Liver (tissue), 9 donors: Measurements from ENCODE around the gene VPS11. TPM values are rescaled to one million over a fixed set of nuclear protein-coding genes. Genes with fewer than 3 reads are reported as not detected.

Experiments
- DNase-seq: peaks from one replicate; pipeline ENCODE4 v3.0.0-alpha.2; 2017; ENCODE audit warnings: low spot score
- H3K27ac ChIP-seq, 2 donors: one replicate each; pipeline ENCODE4 v1.7.0; 2013; ENCODE audit warnings: inconsistent platforms in 2 of 2, low read length in 2 of 2, control low read depth in 1 of 2, low read depth in 1 of 2, mild to moderate bottlenecking in 1 of 2
- H3K27me3 ChIP-seq, 4 donors: one replicate each; pipeline versions ENCODE4 v1.6.1 to v1.7.0; 2013; ENCODE audit warnings: low read length in 3 of 4, inconsistent platforms in 1 of 4, mild to moderate bottlenecking in 1 of 4, moderate library complexity in 1 of 4; ENCODE audit not compliant: control insufficient read depth in 4 of 4, insufficient read depth in 4 of 4
- H3K36me3 ChIP-seq, 4 donors: one replicate each; pipeline versions ENCODE4 v1.6.1 to v1.7.0; 2013; ENCODE audit warnings: low read length in 3 of 4, mild to moderate bottlenecking in 3 of 4, low read depth in 1 of 4, moderate library complexity in 1 of 4; ENCODE audit not compliant: control insufficient read depth in 4 of 4, insufficient read depth in 3 of 4
- H3K4me1 ChIP-seq, 4 donors: one replicate each; pipeline versions ENCODE4 v1.6.1 to v1.7.0; 2013; ENCODE audit warnings: low read length in 3 of 4, mild to moderate bottlenecking in 3 of 4, moderate library complexity in 1 of 4; ENCODE audit not compliant: control insufficient read depth in 4 of 4, insufficient read depth in 4 of 4
- H3K4me3 ChIP-seq, 3 donors: one replicate each; pipeline versions ENCODE4 v1.6.1 to v1.7.0; 2013; ENCODE audit warnings: low read length in 3 of 3, control low read depth in 1 of 3, low read depth in 1 of 3, mild to moderate bottlenecking in 1 of 3
- H3K9ac ChIP-seq, 2 donors: one replicate each; pipeline ENCODE4 v1.7.0; 2013; ENCODE audit warnings: low read length in 2 of 2, mild to moderate bottlenecking in 2 of 2, moderate library complexity in 2 of 2, control low read depth in 1 of 2, low read depth in 1 of 2
- H3K9me3 ChIP-seq, 4 donors: one replicate each; pipeline versions ENCODE4 v1.6.1 to v1.7.0; 2013; ENCODE audit warnings: low read length in 3 of 4; ENCODE audit not compliant: control insufficient read depth in 4 of 4
- FOXA1 ChIP-seq: IDR thresholded peaks from 2 replicates; pipeline ENCODE4 v1.6.1; 2016; ENCODE audit warnings: antibody characterized with exemption
- FOXA2 ChIP-seq: IDR thresholded peaks from 2 replicates; pipeline ENCODE4 v1.6.1; 2016; ENCODE audit warnings: antibody characterized with exemption
- GABPA ChIP-seq, 2 donors: IDR thresholded peaks in 1 of 2; conservative IDR thresholded peaks in 1 of 2; 2 replicates each; pipeline ENCODE4 v1.6.1; 2016; ENCODE audit warnings: antibody characterized with exemption in 2 of 2, mild to moderate bottlenecking in 1 of 2, moderate library complexity in 1 of 2
- HNF4A ChIP-seq, 2 donors: conservative IDR thresholded peaks; 2 replicates each; pipeline ENCODE4 v1.6.1; 2016; ENCODE audit warnings: antibody characterized with exemption in 2 of 2, mild to moderate bottlenecking in 2 of 2
- NR2F2 ChIP-seq: IDR thresholded peaks from 2 replicates; pipeline ENCODE4 v1.6.1; 2016; ENCODE audit warnings: antibody characterized with exemption
- RAD21 ChIP-seq, 2 donors: IDR thresholded peaks; 2 replicates each; pipeline ENCODE4 v1.6.1; 2016; ENCODE audit warnings: antibody characterized with exemption in 2 of 2, mild to moderate bottlenecking in 2 of 2
- RXRA ChIP-seq, 2 donors: IDR thresholded peaks; 2 replicates each; pipeline ENCODE4 v1.6.1; 2017 to 2018; ENCODE audit warnings: antibody characterized with exemption in 2 of 2, mild to moderate bottlenecking in 1 of 2
- TAF1 ChIP-seq: conservative IDR thresholded peaks from 2 replicates; pipeline ENCODE4 v1.6.1; 2016; ENCODE audit warnings: antibody characterized with exemption, mild to moderate bottlenecking
- YY1 ChIP-seq: IDR thresholded peaks from 2 replicates; pipeline ENCODE4 v1.6.1; 2016; ENCODE audit warnings: antibody characterized with exemption, mild to moderate bottlenecking
- WGBS: extraction: QIAGEN DNeasy Blood & Tissue Kit; methylation state at CpG from one replicate; pipeline ENCODE4 v1.1.7; 2013; 5-methylcytosine and 5-hydroxymethylcytosine counted together
- polyA plus RNA-seq, 2 donors: library from polyadenylated mRNA; stranded (reverse) in 1 of 2; unstranded in 1 of 2; fragments of 200-250 nt in 1 of 2; fragments of >200 nt in 1 of 2; fragmentation: Nextera tagmentation in 1 of 2; extraction: Ambion mirVana in 1 of 2; gene quantifications; one replicate each; pipeline versions ENCODE4 v1.2.1 to v1.2.3, GENCODE V29; 2013 to 2015
- total RNA-seq, 2 donors: library from RNA; depleted of rRNA; stranded (reverse); fragments of >200 nt; gene quantifications; one replicate each; pipeline ENCODE4 v1.2.3, GENCODE V29; 2014
- TF ChIP-seq, protein P1 (sequence below): fragments of 150-350 bp; IDR thresholded peaks from 2 replicates; pipeline ENCODE4 v1.5.1; 2017; ENCODE audit warnings: improper control_type of control experiment, low read depth, low read length; ENCODE audit not compliant: missing input control
- TF ChIP-seq, protein P2 (sequence below): IDR thresholded peaks from 2 replicates; pipeline ENCODE4 v1.6.1; 2016; ENCODE audit warnings: antibody characterized with exemption
- donor health status: healthy.
- donor health status: healthy.
- donor health status: healthy.
- donor health status: healthy.
- donor health status: healthy.

The VPS11 gene
- total and polyA plus RNA-seq, 4 donors, result 7.2 to 17.4 (median 12.2) TPM

DNA sequence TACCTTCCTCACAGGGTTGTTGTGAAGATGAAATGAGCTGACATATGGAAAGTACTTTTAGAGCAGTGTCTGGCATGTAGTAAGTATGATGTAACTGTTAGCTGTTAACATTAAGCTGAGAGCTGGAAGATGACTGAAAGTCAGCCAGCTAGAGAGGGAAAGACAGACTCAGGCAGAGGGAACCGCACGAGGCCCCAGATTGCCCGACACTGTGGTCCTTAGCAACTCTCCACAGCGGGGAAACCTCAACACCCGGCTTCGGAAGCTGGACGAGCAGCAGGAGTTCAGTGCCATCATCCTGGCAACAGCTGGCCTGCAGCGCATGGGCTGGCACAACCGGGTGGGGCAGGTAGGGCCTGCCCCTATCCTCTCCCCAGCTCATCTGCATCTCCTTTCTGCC, 23.6 kb downstream of the VPS11 start:
- Histone ChIP-seq H3K4me3 (no peak overlapping the region), H3K27me3 (no peaks in the 10 kb centered on the region), H3K9ac (no peak overlapping the region), H3K36me3 (peaks cover 0 to 6% (median under 1%) of the 10 kb centered on the region in 4 donors), H3K27ac (no peak overlapping the region), H3K4me1 (peaks cover 0 to 29% (median 15%) of the 10 kb centered on the region in 4 donors), H3K9me3 (no peaks in the 10 kb centered on the region)
- 96% methylated on average over 9 of the region's 9 CpGs for WGBS
- TF ChIP-seq GABPA (IDR thresholded peaks at IDR 0.05 in 1 of 2, conservative IDR thresholded peaks at IDR 0.05 in 1 of 2) (no peak), TAF1 (no peak), RAD21 (IDR thresholded peaks at IDR 0.05) (no peak)
- TF ChIP-seq, protein P1, sequence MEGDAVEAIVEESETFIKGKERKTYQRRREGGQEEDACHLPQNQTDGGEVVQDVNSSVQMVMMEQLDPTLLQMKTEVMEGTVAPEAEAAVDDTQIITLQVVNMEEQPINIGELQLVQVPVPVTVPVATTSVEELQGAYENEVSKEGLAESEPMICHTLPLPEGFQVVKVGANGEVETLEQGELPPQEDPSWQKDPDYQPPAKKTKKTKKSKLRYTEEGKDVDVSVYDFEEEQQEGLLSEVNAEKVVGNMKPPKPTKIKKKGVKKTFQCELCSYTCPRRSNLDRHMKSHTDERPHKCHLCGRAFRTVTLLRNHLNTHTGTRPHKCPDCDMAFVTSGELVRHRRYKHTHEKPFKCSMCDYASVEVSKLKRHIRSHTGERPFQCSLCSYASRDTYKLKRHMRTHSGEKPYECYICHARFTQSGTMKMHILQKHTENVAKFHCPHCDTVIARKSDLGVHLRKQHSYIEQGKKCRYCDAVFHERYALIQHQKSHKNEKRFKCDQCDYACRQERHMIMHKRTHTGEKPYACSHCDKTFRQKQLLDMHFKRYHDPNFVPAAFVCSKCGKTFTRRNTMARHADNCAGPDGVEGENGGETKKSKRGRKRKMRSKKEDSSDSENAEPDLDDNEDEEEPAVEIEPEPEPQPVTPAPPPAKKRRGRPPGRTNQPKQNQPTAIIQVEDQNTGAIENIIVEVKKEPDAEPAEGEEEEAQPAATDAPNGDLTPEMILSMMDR, result no peak
- no peak for DNase-seq

DNA sequence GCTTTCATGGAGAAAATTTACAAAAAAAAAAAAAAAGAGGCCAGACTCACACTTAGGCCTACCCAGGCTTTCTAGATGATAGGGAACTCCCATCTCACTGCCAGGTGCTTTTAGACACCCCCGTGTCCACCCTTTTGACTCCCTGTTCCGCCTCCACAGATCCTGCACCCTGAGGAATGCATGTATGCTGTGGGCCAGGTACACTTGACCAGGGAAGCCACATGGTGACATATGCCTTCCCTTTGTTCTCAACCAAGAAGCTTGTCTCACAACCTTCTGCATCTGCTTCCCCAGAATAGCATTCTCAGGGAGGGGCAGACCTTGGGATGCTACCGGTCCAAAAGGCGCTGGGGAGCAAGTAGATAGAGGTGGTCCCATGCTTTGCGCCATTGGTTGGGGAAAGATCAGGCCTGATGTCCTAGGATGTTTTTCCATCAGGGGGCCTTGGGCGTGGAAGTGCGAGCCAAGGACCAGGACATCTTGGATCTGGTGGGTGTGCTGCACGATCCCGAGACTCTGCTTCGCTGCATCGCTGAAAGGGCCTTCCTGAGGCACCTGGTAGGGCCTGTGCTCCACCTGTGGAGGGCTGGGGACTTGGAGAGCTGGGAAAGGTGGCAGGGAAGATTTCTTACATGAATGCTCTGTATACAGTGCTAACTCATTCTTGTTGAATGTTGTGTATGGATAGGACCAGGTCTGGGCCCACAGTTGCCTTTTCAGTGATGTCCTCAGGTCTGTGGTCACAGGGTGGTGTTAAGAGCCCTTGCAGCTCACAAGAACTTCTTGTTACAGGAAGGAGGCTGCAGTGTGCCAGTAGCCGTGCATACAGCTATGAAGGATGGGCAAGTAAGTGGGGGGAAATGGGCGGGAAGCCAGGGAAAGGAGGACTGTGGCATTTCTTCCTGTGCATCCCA, 24.6 kb downstream of the VPS11 start:
- H3K27ac ChIP-seq, result no peak overlapping the region
- H3K4me3 ChIP-seq, result no peak overlapping the region
- no peaks in the 10 kb centered on the region for H3K27me3 ChIP-seq
- no peak overlapping the region for H3K9ac ChIP-seq
- peaks cover 0 to 28% (median 15%) of the 10 kb centered on the region in 4 donors for H3K4me1 ChIP-seq
- H3K36me3 ChIP-seq, result peaks cover under 1 to 11% (median 4%) of the 10 kb centered on the region in 4 donors
- no peak for DNase-seq
- TF ChIP-seq RXRA (IDR thresholded peaks at IDR 0.05) (no peak), FOXA1 (no peak), HNF4A (conservative IDR thresholded peaks at IDR 0.05) (no peak), YY1 (no peak), FOXA2 (no peak), RAD21 (IDR thresholded peaks at IDR 0.05) (no peak), NR2F2 (no peak), GABPA (IDR thresholded peaks at IDR 0.05 in 1 of 2, conservative IDR thresholded peaks at IDR 0.05 in 1 of 2) (no peak)
- TF ChIP-seq, protein P2, sequence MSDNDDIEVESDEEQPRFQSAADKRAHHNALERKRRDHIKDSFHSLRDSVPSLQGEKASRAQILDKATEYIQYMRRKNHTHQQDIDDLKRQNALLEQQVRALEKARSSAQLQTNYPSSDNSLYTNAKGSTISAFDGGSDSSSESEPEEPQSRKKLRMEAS, result no peak
- TF ChIP-seq, protein P1, result no peak
- WGBS, result 94% methylated on average over 13 of the region's 13 CpGs
- H3K9me3 ChIP-seq, result no peaks in the 10 kb centered on the region
